ENCODE data around the gene PSAP.

Gene PSAP

GRCh38 chr10:71806704-71807556 lies 44.1 kb downstream of the PSAP start:
- no peak for DNase-seq

GRCh38 chr10:71805776-71806703 lies 45.0 kb downstream of the PSAP start:
- no peak for DNase-seq

GRCh38 chr10:71804077-71804476 lies 47.0 kb downstream of the PSAP start:
- no peak for DNase-seq

- no peak for DNase-seq
Observed at GRCh38 chr10:71802715-71803488, 48.1 kb downstream of the PSAP start.

- no peak for DNase-seq
Observed at GRCh38 chr10:71802235-71802634, 48.8 kb downstream of the PSAP start.

GRCh38 chr10:71801361-71801760 lies 49.7 kb downstream of the PSAP start:
- DNase-seq: no peak

GRCh38 chr10:71799608-71800453 lies 51.2 kb downstream of the PSAP start:
- DNase-seq: no peak

GRCh38 chr10:71799112-71799511 lies 51.9 kb downstream of the PSAP start:
- no peak for DNase-seq

GRCh38 chr10:71798308-71798624 lies 52.8 kb downstream of the PSAP start:
- DNase-seq: no peak

- DNase-seq: no peak
Observed at GRCh38 chr10:71797533-71798307, 53.3 kb downstream of the PSAP start.

- no peak for DNase-seq
Observed at GRCh38 chr10:71796749-71797405, 54.2 kb downstream of the PSAP start.

- no peak for DNase-seq
Observed at GRCh38 chr10:71795248-71795647, 55.8 kb downstream of the PSAP start.

GRCh38 chr10:71790749-71791440 lies 60.2 kb downstream of the PSAP start:
- DNase-seq: no peak

- no peak for DNase-seq
Observed at GRCh38 chr10:71789871-71790270, 61.2 kb downstream of the PSAP start.

- DNase-seq: no peak
Observed at GRCh38 chr10:71788954-71789353, 62.1 kb downstream of the PSAP start.

GRCh38 chr10:71784679-71785272 lies 66.3 kb downstream of the PSAP start:
- DNase-seq: no peak

- no peak for DNase-seq
Observed at GRCh38 chr10:71783917-71784678, 67.0 kb downstream of the PSAP start.

- no peak for DNase-seq
Observed at GRCh38 chr10:71782917-71783490, 68.0 kb downstream of the PSAP start.
